ENCODE measurements around the gene AKAP1. TPM values are rescaled to one million over a fixed set of nuclear protein-coding genes. Genes with fewer than 3 reads are reported as not detected.

Gene AKAP1
- polyA plus RNA-seq, 3 donors: 5.6 to 14.6 (median 6.8) TPM

- H3K4me2 ChIP-seq (replicated peaks; ENCODE audit: extremely low read depth, low read length, poor library complexity, severe bottlenecking): no peak overlapping the region
- Mint-ChIP-seq H3K27ac (no peak overlapping the region), H3K9me3 (no peaks in the 10 kb centered on the region), H3K27me3 (ENCODE audit: low read depth in 3 of 3) (peaks cover 0 to 3% (median 3%) of the 10 kb centered on the region in 3 donors), H3K4me1 (peaks cover 19% of the 10 kb centered on the region), H3K4me3 (no peak overlapping the region), H3K36me3 (no peaks in the 10 kb centered on the region)
- H3K27ac ChIP-seq (ENCODE audit: low read depth in 1 of 2, low read length in 2 of 2): no peak overlapping the region
- TF ChIP-seq CTCF (IDR thresholded peaks at IDR 0.05): no peak
- H3K27me3 ChIP-seq (ENCODE audit: control insufficient read depth in 2 of 2, insufficient read depth in 2 of 2, low read length in 2 of 2): no peaks in the 10 kb centered on the region
- intact Hi-C loops (cut with micrococcal nuclease): no loop called here
- H2AFZ ChIP-seq (ENCODE audit: insufficient read depth, low read depth, low read length, poor library complexity, severe bottlenecking): no peak overlapping the region
- H4K20me1 ChIP-seq (ENCODE audit: insufficient read depth, low read length): no peaks in the 10 kb centered on the region
- WGBS (ENCODE audit: insufficient coverage): 100% methylated on average over 4 of the region's 9 CpGs
- H3K79me2 ChIP-seq (ENCODE audit: insufficient read depth, low read length): no peaks in the 10 kb centered on the region
- H3K36me3 ChIP-seq (replicated peaks in 1 of 2; ENCODE audit: control insufficient read depth in 1 of 2, insufficient read depth in 2 of 2, low read length in 2 of 2): no peaks in the 10 kb centered on the region
- no peaks in the 10 kb centered on the region for H3K9me3 ChIP-seq (replicated peaks in 1 of 2; ENCODE audit: control insufficient read depth in 1 of 2, insufficient read depth in 1 of 2, low read length in 2 of 2)
- peaks cover 18 to 19% of the 10 kb centered on the region in 2 donors for H3K4me1 ChIP-seq (ENCODE audit: control insufficient read depth in 1 of 2, insufficient read depth in 2 of 2, low read length in 2 of 2)
- H3K4me3 ChIP-seq (replicated peaks in 1 of 3; ENCODE audit: low read depth in 2 of 3, low read length in 3 of 3): no peak overlapping the region
- H3K9ac ChIP-seq (ENCODE audit: insufficient read depth, low read length, poor library complexity, severe bottlenecking): no peak overlapping the region
- DNase-seq: no peak
Observed at GRCh38 chr17:57078274-57078673, 6.8 kb upstream of the AKAP1 start.

GRCh38 chr17:57080718-57081117 lies 4.3 kb upstream of the AKAP1 start:
- Histone ChIP-seq H2AFZ (ENCODE audit: insufficient read depth, low read depth, low read length, poor library complexity, severe bottlenecking) (no peak overlapping the region), H4K20me1 (ENCODE audit: insufficient read depth, low read length) (no peaks in the 10 kb centered on the region), H3K4me2 (replicated peaks; ENCODE audit: extremely low read depth, low read length, poor library complexity, severe bottlenecking) (no peak overlapping the region), H3K4me3 (replicated peaks in 1 of 3; ENCODE audit: low read depth in 2 of 3, low read length in 3 of 3) (no peak overlapping the region), H3K27me3 (ENCODE audit: control insufficient read depth in 2 of 2, insufficient read depth in 2 of 2, low read length in 2 of 2) (no peaks in the 10 kb centered on the region), H3K9ac (ENCODE audit: insufficient read depth, low read length, poor library complexity, severe bottlenecking) (no peak overlapping the region), H3K4me1 (ENCODE audit: control insufficient read depth in 1 of 2, insufficient read depth in 2 of 2, low read length in 2 of 2) (peaks cover 27 to 41% of the 10 kb centered on the region in 2 donors), H3K79me2 (ENCODE audit: insufficient read depth, low read length) (peaks cover 2% of the 10 kb centered on the region), H3K36me3 (replicated peaks in 1 of 2; ENCODE audit: control insufficient read depth in 1 of 2, insufficient read depth in 2 of 2, low read length in 2 of 2) (no peaks in the 10 kb centered on the region), H3K27ac (ENCODE audit: low read depth in 1 of 2, low read length in 2 of 2) (no peak overlapping the region), H3K9me3 (replicated peaks in 1 of 2; ENCODE audit: control insufficient read depth in 1 of 2, insufficient read depth in 1 of 2, low read length in 2 of 2) (no peaks in the 10 kb centered on the region)
- no peak for TF ChIP-seq CTCF (IDR thresholded peaks at IDR 0.05)
- H3K36me3 Mint-ChIP-seq: no peaks in the 10 kb centered on the region
- peaks cover 28% of the 10 kb centered on the region for H3K4me1 Mint-ChIP-seq
- H3K27me3 Mint-ChIP-seq (ENCODE audit: low read depth in 3 of 3): peaks cover 0 to 3% (median 0%) of the 10 kb centered on the region in 3 donors
- intact Hi-C loops (cut with micrococcal nuclease): loop anchor here in 1 of 2 donors (10.0 kb wide), 1 partner anchor 76 kb away; no protein-coding TSS in a partner anchor
- no peak overlapping the region for H3K27ac Mint-ChIP-seq
- no peak overlapping the region for H3K4me3 Mint-ChIP-seq
- no peaks in the 10 kb centered on the region for H3K9me3 Mint-ChIP-seq
- WGBS (ENCODE audit: insufficient coverage): 100% methylated on average over 1 of the region's 2 CpGs
- no peak for DNase-seq
